ENCODE results near the gene SLC36A2.

Gene SLC36A2

GRCh38 chr5:151327585-151327984 is 19.8 kb downstream of the SLC36A2 start:
- Histone ChIP-seq H3K27ac (no peak overlapping the region), H3K4me3 (ENCODE audit: low read depth, low read length) (no peak overlapping the region), H3K36me3 (no peaks in the 10 kb centered on the region), H3K9me3 (ENCODE audit: severe bottlenecking) (no peaks in the 10 kb centered on the region), H3K27me3 (ENCODE audit: insufficient read depth, low read depth, severe bottlenecking) (peaks cover 3% of the 10 kb centered on the region)
- no peak for DNase-seq
- no peak for TF ChIP-seq CTCF (IDR thresholded peaks at IDR 0.05; ENCODE audit: low read depth, low read length)

- no peak overlapping the region for H3K4me3 ChIP-seq (ENCODE audit: low read depth, low read length)
- no peak for DNase-seq
- no peak overlapping the region for H3K27ac ChIP-seq
- H3K9me3 ChIP-seq (ENCODE audit: severe bottlenecking), result no peaks in the 10 kb centered on the region
- H3K27me3 ChIP-seq (ENCODE audit: insufficient read depth, low read depth, severe bottlenecking), result peaks cover 3% of the 10 kb centered on the region
- TF ChIP-seq CTCF (IDR thresholded peaks at IDR 0.05; ENCODE audit: low read depth, low read length), result no peak
- no peaks in the 10 kb centered on the region for H3K36me3 ChIP-seq
Measured at GRCh38 chr5:151326266-151326665, 21.1 kb downstream of the SLC36A2 start.

GRCh38 chr5:151320481-151320880 is 26.9 kb downstream of the SLC36A2 start:
- H3K27ac ChIP-seq, result no peak overlapping the region
- H3K27me3 ChIP-seq (ENCODE audit: insufficient read depth, low read depth, severe bottlenecking), result no peaks in the 10 kb centered on the region
- H3K9me3 ChIP-seq (ENCODE audit: severe bottlenecking), result no peaks in the 10 kb centered on the region
- no peaks in the 10 kb centered on the region for H3K36me3 ChIP-seq
- TF ChIP-seq CTCF (IDR thresholded peaks at IDR 0.05; ENCODE audit: low read depth, low read length), result no peak
- no peak overlapping the region for H3K4me3 ChIP-seq (ENCODE audit: low read depth, low read length)
- no peak for DNase-seq

GRCh38 chr5:151318850-151319732 is 28.3 kb downstream of the SLC36A2 start:
- TF ChIP-seq CTCF (IDR thresholded peaks at IDR 0.05; ENCODE audit: low read depth, low read length), result peak; percentile 37; the same call in 1 of the 2 replicates
- DNase-seq, result peak; percentile 13
- Histone ChIP-seq H3K4me3 (ENCODE audit: low read depth, low read length) (no peak overlapping the region), H3K36me3 (no peaks in the 10 kb centered on the region), H3K9me3 (ENCODE audit: severe bottlenecking) (no peaks in the 10 kb centered on the region), H3K27ac (no peak overlapping the region), H3K27me3 (ENCODE audit: insufficient read depth, low read depth, severe bottlenecking) (no peaks in the 10 kb centered on the region)

GRCh38 chr5:151317871-151318270 is 29.5 kb downstream of the SLC36A2 start:
- no peak for TF ChIP-seq CTCF (IDR thresholded peaks at IDR 0.05; ENCODE audit: low read depth, low read length)
- H3K27ac ChIP-seq, result no peak overlapping the region
- no peak for DNase-seq
- H3K27me3 ChIP-seq (ENCODE audit: insufficient read depth, low read depth, severe bottlenecking), result no peaks in the 10 kb centered on the region
- H3K9me3 ChIP-seq (ENCODE audit: severe bottlenecking), result no peaks in the 10 kb centered on the region
- no peak overlapping the region for H3K4me3 ChIP-seq (ENCODE audit: low read depth, low read length)
- no peaks in the 10 kb centered on the region for H3K36me3 ChIP-seq

Data from WERI-Rb-1 (cell line).